CD4-positive, alpha-beta T cell treated with Interleukin-4 for 1 hour (primary cell): ENCODE data around the gene USP17L10.
"Not testable (repeated sequence)": the region's sequence is repeated elsewhere in the genome, so short reads cannot be mapped to it uniquely, and the experiment has no call there.

Experiments
- DNase-seq, 2 donors: peaks; one replicate each; pipeline ENCODE4 v3.0.0-alpha.2; 2020 to 2022

Gene USP17L10

DNA sequence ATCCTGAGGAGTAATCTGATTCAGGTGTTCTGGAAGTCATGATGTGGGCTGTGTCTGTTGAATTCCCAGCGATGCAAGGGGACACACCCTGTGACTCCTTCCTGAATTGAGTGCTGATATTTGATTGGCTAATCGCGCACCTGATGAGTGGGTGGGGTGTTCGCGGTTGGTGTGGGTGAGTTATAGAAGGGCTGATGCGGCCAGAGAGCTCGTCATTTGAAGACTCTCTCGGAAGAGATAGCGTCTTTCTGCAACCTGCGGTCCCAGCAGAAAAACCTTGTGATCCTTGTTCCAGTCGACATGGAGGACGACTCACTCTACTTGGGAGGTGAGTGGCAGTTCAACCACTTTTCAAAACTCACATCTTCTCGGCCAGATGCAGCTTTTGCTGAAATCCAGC is at the start of gene USP17L10:
Gene USP17L10, plus strand, starts transcription at position 301 of the 400 bp plus-strand sequence. Its CDS starts 0 bp downstream, at position 301.
- DNase-seq = not testable (repeated sequence)

- DNase-seq = peak; percentile 64 to 72
These were observed 44.5 kb upstream of the USP17L10 start for GRCh38 chr4:9165990-9166389.

DNA sequence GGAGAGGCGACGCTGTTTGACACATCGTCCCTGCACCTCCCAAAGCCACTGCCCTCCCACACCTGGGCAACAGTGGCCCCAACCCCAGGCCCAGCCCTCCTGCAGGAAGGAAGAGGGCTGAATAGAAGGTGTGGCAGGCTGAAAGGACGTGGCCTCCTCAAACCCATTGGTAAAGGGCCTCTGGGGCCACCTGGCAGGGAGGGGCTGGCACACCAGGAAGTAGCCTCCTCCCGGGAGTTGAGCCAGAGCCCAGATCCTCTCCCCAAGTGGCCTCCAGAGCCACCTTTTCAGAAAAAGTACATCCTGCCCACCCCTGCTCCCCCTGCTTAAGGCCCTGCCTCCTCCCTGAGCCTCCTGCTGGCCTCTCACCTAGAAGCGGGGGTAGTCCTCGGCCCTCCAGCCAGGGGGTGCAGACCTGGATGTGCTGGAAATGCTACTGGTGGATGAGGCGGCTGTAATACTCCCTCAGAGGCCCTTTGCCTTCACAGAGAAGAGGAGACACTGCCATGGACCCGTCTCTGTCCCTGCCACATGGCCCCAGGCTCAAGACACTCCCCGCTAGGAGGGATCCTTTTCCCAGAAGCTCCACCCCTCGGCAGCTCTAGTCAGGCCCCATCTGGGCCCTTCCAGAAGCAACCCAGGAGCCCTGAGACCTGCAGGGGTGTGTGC is 40.5 kb upstream of the USP17L10 start, which contains the start of gene FAM90A26:
Gene FAM90A26, plus strand, starts transcription at position 619 of the 669 bp plus-strand sequence. CDS start 2,764 bp downstream, outside the sequence.
- DNase-seq = not testable (repeated sequence)

GRCh38 chr4:9214701-9215100 is 4.2 kb downstream of the USP17L10 start:
- not testable (repeated sequence) for DNase-seq

- not testable (repeated sequence) for DNase-seq
These were observed 4.6 kb downstream of the USP17L10 start, which contains the start of gene USP17L11 for GRCh38 chr4:9215105-9215504. USP17L11 (plus strand) TSS chr4:9215405; CDS start chr4:9215405, 0 bp downstream.

GRCh38 chr4:9219852-9220251 is 9.4 kb downstream of the USP17L10 start, which contains the start of gene USP17L12:
USP17L12 (plus strand) TSS chr4:9220152; CDS start chr4:9220152, 0 bp downstream.
- DNase-seq = not testable (repeated sequence)

DNA sequence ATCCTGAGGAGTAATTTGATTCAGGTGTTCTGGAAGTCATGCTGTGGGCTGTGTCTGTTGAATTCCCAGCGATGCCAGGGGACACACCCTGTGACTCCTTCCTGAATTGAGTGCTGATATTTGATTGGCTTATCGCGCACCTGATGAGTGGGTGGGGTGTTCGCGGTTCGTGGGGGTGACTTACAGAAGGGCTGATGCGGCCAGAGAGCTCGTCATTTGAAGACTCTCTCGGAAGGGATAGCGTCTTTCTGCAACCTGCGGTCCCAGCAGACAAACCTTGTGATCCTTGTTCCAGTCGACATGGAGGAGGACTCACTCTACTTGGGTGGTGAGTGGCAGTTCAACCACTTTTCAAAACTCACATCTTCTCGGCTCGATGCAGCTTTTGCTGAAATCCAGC is 14.1 kb downstream of the USP17L10 start, which contains the start of gene USP17L13:
Gene USP17L13, plus strand, starts transcription at position 301 of the 400 bp plus-strand sequence. Its CDS starts 0 bp downstream, at position 301.
- DNase-seq = not testable (repeated sequence)

DNA sequence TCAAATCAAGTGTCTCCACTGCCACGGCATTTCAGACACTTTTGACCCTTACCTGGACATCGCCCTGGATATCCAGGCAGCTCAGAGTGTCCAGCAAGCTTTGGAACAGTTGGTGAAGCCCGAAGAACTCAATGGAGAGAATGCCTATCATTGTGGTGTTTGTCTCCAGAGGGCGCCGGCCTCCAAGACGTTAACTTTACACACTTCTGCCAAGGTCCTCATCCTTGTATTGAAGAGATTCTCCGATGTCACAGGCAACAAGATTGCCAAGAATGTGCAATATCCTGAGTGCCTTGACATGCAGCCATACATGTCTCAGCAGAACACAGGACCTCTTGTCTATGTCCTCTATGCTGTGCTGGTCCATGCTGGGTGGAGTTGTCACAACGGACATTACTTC is 19.8 kb downstream of the USP17L10 start:
- not testable (repeated sequence) for DNase-seq

DNA sequence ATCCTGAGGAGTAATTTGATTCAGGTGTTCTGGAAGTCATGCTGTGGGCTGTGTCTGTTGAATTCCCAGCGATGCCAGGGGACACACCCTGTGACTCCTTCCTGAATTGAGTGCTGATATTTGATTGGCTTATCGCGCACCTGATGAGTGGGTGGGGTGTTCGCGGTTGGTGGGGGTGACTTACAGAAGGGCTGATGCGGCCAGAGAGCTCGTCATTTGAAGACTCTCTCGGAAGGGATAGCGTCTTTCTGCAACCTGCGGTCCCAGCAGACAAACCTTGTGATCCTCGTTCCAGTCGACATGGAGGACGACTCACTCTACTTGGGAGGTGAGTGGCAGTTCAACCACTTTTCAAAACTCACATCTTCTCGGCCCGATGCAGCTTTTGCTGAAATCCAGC is 23.6 kb downstream of the USP17L10 start, which contains the start of gene USP17L15:
Gene USP17L15, plus strand, starts transcription at position 301 of the 400 bp plus-strand sequence. Its CDS starts 0 bp downstream, at position 301.
- not testable (repeated sequence) for DNase-seq

- peak in 1 of 2 donors; percentile 17 for DNase-seq
These were observed 28.0 kb downstream of the USP17L10 start for GRCh38 chr4:9238461-9238860.

GRCh38 chr4:9243579-9243978 is 33.1 kb downstream of the USP17L10 start, which contains the start of gene USP17L17:
USP17L17 (plus strand) TSS chr4:9243879; CDS start chr4:9243879, 0 bp downstream.
- DNase-seq = not testable (repeated sequence)

DNA sequence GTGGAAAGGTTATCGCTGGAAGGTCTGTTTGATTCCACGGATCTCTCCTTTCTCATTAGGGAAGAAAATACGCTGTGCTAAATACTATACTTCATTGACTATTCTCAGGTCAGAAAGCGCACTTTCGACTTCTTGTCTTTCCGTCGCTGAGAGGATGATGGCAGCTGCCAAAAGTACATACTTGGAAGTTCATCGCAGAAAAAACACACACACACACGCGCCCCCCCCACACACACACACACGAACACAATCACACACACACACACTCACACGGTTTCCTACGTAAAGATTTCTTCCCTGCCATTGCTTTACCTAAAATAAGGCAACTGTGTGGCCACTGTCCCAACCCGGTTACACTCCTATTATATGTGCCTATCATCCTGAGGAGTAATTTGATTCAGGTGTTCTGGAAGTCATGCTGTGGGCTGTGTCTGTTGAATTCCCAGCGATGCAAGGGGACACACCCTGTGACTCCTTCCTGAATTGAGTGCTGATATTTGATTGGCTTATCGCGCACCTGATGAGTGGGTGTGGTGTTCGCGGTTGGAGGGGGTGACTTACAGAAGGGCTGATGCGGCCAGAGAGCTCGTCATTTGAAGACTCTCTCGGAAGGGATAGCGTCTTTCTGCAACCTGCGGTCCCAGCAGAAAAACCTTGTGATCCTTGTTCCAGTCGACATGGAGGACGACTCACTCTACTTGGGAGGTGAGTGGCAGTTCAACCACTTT is 37.7 kb downstream of the USP17L10 start, which contains the start of gene USP17L18:
Gene USP17L18, plus strand, starts transcription at position 678 of the 728 bp plus-strand sequence. Its CDS starts 0 bp downstream, at position 678.
- DNase-seq = not testable (repeated sequence)

GRCh38 chr4:9253078-9253477 is 42.6 kb downstream of the USP17L10 start, which contains the start of gene USP17L19:
USP17L19 (plus strand) TSS chr4:9253378; CDS start chr4:9253378, 0 bp downstream.
- not testable (repeated sequence) for DNase-seq

- DNase-seq = not testable (repeated sequence)
These were observed 47.4 kb downstream of the USP17L10 start, which contains the start of gene USP17L20 for GRCh38 chr4:9257824-9258223. USP17L20 (plus strand) TSS chr4:9258124; CDS start chr4:9258124, 0 bp downstream.
